Kidney epithelial cell (primary cell): ENCODE measurements around the gene CXCL3. TPM values are rescaled to one million over a fixed set of nuclear protein-coding genes. Genes with fewer than 3 reads are reported as not detected.

ENCODE experiments used
- DNase-seq: peaks from one replicate; pipeline ENCODE4 v3.0.0-alpha.2; 2010; ENCODE audit warnings: low read depth
- H3K27me3 ChIP-seq: 2 replicates; pipeline ENCODE4 v1.6.0; 2011; ENCODE audit warnings: low read length; ENCODE audit not compliant: control insufficient read depth, insufficient read depth
- H3K36me3 ChIP-seq: 2 replicates; pipeline ENCODE4 v1.5.1; 2011; ENCODE audit warnings: low read length; ENCODE audit not compliant: control insufficient read depth, insufficient read depth
- H3K4me3 ChIP-seq: 2 replicates; pipeline ENCODE4 v1.5.1; 2011; ENCODE audit warnings: low read depth, mild to moderate bottlenecking, control low read depth, low read length
- total RNA-seq: library from RNA; depleted of rRNA; stranded (reverse); fragments of >200 nt; gene quantifications from 2 replicates; pipeline ENCODE4 v1.2.3, GENCODE V29; 2015
- TF ChIP-seq, protein P1 (sequence below): IDR thresholded peaks from 2 replicates; pipeline ENCODE4 v1.5.1; 2011; ENCODE audit warnings: mild to moderate bottlenecking, moderate library complexity, low read length, control low read depth, inconsistent platforms; ENCODE audit not compliant: insufficient read depth, poor library complexity, severe bottlenecking

CXCL3 gene
- total RNA-seq, 1 donor from 2014 or later, result 5.3 TPM

DNA sequence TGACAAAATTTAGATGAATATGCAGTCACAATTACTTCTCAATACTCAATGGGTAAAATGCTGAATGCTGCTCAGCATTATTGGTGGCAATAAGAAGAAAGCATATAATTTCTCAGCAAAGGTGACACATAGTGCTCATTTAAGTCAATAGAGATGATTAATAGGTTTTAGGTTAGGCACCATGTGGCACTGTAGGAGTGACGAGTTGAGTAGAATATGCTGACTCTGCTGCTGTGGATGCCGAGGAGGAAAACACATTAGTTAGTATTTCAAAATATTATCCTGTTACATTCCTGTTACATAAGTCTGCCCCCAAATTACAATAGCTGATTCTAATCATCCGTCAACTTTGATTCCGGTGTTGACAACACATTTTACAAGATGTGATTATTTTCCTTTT lies 26.4 kb downstream of the CXCL3 start:
- no peak for DNase-seq
- H3K36me3 ChIP-seq, result no peaks in the 10 kb centered on the region
- H3K4me3 ChIP-seq, result no peak overlapping the region
- no peaks in the 10 kb centered on the region for H3K27me3 ChIP-seq
- TF ChIP-seq, protein P1, sequence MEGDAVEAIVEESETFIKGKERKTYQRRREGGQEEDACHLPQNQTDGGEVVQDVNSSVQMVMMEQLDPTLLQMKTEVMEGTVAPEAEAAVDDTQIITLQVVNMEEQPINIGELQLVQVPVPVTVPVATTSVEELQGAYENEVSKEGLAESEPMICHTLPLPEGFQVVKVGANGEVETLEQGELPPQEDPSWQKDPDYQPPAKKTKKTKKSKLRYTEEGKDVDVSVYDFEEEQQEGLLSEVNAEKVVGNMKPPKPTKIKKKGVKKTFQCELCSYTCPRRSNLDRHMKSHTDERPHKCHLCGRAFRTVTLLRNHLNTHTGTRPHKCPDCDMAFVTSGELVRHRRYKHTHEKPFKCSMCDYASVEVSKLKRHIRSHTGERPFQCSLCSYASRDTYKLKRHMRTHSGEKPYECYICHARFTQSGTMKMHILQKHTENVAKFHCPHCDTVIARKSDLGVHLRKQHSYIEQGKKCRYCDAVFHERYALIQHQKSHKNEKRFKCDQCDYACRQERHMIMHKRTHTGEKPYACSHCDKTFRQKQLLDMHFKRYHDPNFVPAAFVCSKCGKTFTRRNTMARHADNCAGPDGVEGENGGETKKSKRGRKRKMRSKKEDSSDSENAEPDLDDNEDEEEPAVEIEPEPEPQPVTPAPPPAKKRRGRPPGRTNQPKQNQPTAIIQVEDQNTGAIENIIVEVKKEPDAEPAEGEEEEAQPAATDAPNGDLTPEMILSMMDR, result no peak

DNA sequence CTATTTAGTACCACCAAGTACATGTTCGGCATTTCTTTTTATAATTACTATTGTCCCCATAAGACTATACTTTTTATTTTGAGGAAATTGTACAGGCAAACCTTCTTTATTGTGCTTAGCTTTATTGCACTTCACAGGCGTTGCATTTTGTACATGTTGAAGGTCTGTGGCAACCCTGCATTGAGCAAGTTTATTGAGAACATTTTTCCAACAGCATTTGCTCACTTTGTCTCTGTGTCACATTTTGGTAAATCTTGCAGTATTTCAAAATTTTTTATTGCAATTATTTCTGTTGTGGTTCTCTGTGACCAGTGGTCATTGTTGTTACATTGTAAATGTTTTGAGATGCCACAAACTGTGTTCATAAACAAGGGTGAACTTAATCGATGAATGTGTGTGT lies 29.2 kb downstream of the CXCL3 start:
- Histone ChIP-seq H3K27me3 (no peaks in the 10 kb centered on the region), H3K36me3 (no peaks in the 10 kb centered on the region), H3K4me3 (no peak overlapping the region)
- DNase-seq, result no peak
- TF ChIP-seq, protein P1, result no peak

DNA sequence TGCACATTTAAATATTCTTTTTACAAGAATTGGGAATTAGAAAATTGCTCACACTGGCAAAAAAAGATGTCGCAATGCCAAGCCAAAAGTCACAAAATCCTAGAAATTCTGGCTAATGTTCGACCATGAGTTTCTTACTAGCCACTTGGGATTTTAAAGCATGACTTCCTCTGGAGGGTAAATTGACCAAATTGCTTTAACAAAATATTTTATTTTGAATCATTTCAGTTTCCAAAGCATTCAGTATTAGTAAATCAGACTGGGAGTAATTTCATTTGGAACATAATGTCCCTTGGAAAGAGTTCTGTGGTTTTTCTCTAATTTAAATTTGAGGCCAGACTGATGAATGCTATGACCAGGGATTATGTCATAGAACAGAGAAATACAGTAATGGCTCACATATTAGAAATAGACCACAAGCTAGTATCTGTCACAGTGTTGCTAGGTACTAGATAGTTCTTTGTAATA lies 32.4 kb downstream of the CXCL3 start:
- Histone ChIP-seq H3K4me3 (no peak overlapping the region), H3K27me3 (no peaks in the 10 kb centered on the region), H3K36me3 (no peaks in the 10 kb centered on the region)
- TF ChIP-seq, protein P1, result no peak
- peak; percentile 65 for DNase-seq

DNA sequence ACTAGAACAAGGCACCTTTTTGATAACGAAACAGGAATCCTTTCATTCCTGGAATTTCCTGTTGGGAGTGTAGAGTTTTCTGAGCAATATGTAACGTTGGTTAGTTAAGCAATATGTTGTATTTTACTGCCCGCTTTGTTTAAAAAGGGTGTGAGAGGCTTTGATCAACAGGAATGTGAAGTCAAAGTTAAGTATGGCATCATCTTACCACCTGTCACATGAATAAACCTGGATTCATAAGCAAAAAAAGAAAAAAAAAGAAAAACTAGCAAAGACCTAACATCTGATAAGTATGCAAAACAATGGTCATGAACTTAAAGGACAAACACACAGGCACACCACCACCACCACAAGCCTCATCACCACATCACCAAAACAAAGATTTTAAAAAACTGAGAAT lies 33.0 kb downstream of the CXCL3 start:
- peak; percentile 43 for DNase-seq
- TF ChIP-seq, protein P1, result no peak
- Histone ChIP-seq H3K36me3 (no peaks in the 10 kb centered on the region), H3K4me3 (no peak overlapping the region), H3K27me3 (no peaks in the 10 kb centered on the region)

DNA sequence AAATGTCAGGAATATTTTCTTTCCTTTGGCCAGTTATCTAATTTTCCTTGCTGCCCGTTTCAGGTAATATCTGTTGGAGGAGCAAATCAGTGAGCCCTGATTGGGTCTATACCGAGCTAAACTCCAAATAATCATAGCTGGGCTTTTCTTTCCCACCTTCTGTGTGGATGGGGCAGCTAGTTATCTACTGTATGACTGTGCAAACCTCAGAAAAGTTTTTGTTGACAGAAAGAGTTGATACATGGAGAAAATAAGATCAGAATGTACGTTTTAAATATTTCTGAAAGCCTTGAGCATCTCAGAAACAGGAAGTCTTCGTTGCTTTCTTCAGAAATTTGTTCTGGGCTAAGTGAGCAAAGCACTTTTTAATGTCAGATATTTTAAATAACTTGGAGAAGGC lies 33.8 kb downstream of the CXCL3 start:
- Histone ChIP-seq H3K4me3 (no peak overlapping the region), H3K36me3 (no peaks in the 10 kb centered on the region), H3K27me3 (no peaks in the 10 kb centered on the region)
- TF ChIP-seq, protein P1, result no peak
- no peak for DNase-seq

DNA sequence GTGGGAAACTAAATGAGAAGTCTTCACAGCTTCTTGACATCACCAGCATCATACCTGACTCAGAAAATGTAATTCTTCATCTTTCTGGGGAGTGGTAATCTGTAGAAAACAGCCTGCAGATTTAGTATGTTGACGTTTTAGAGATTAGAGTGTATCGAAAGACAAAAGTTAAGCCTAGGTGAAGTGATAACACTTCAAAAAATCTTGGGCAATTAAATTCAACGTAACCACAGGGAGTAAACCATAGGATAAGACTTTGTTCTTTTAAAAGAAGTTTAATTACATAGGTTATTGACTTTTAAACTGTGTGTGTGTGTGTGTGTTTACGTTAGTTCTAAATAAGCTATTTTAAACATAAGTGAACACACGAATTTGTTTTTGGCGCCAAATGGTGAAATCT lies 38.2 kb downstream of the CXCL3 start:
- no peak overlapping the region for H3K4me3 ChIP-seq
- TF ChIP-seq, protein P1, result no peak
- no peaks in the 10 kb centered on the region for H3K36me3 ChIP-seq
- DNase-seq, result no peak
- no peaks in the 10 kb centered on the region for H3K27me3 ChIP-seq
